Mucosa of descending colon (tissue), 3 donors: ENCODE results near the gene CHAD. TPM values are rescaled to one million over a fixed set of nuclear protein-coding genes. Genes with fewer than 3 reads are reported as not detected.

ENCODE experiments used
- ATAC-seq: fragments of 200-7000 bp; cut with Tn5 transposase; one replicate; pipeline ENCODE4 v1.9.1; 2020; ENCODE audit warnings: mild to moderate bottlenecking, moderate library complexity
- DNase-seq, 3 donors: peaks; one replicate each; pipeline ENCODE4 v3.0.0-alpha.2; 2020
- H3K36me3 ChIP-seq: fragments of 200-600 bp; one replicate; pipeline ENCODE4 v1.8.0; 2021; ENCODE audit warnings: low read depth, mild to moderate bottlenecking
- H3K4me1 ChIP-seq: fragments of 200-600 bp; one replicate; pipeline ENCODE4 v1.8.0; 2021; ENCODE audit warnings: low read depth, mild to moderate bottlenecking
- H3K4me3 ChIP-seq: fragments of 200-600 bp; one replicate; pipeline ENCODE4 v1.8.0; 2021; ENCODE audit warnings: mild to moderate bottlenecking
- H3K9me3 ChIP-seq: fragments of 200-600 bp; one replicate; pipeline ENCODE4 v1.8.0; 2021; ENCODE audit warnings: mild to moderate bottlenecking
- intact Hi-C, 2 donors: fragments of 100-400 bp; cut with DNase I in 1 of 2; cut with micrococcal nuclease in 1 of 2; formaldehyde crosslinking; loops; one replicate each; pipeline versions ENCODE4 v1.11.0 to v1.11.1; 2022; cut with DNase I, micrococcal nuclease
- total RNA-seq, 3 donors: library from RNA; stranded (reverse); fragmentation: NEBNext Ultra II Directional in 2 of 3; extraction: Animal tissue kit (Norgen Biotek cat#: 25700) in 2 of 3; gene quantifications; one replicate each; pipeline versions ENCODE4 v1.2.1 to v1.2.4, GENCODE V29; 2021 to 2023
- TF ChIP-seq, protein P1 (sequence below): fragments of 200-600 bp; IDR thresholded peaks from one replicate; pipeline ENCODE4 v1.8.0; 2022; ENCODE audit warnings: antibody characterized with exemption, mild to moderate bottlenecking
- donor health status: DM: no; HTN: no; CAD: no; lungs with moderate emphysema.
- donor health status: DM: no; HTN: no; CAD: no.
- donor health status: DM: no; HTN: yes; CAD: no.

CHAD gene
- total RNA-seq, 3 donors from 2014 or later: 4.6 to 15.3 (median 5.8) TPM

DNA sequence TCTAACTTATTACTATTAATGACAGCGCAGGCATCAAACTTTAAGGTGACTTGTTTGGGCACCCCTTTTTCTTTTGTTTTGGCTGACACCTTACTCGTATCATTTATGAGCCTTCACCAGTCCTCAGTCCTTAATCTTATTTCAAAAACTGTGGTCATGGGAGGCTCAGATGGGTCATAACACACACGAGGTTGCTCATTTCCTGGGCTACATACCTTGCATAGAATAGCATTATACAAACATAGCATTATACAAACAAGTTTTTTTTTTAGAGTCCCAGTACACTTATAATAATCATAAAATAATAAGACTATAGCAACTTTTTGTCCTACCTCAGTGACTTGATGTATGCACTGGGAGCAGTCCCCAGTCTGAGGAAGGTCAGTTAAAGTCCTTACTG is 53.9 kb downstream of the CHAD start:
- Histone ChIP-seq H3K9me3 (no peaks in the 10 kb centered on the region), H3K4me1 (no peaks in the 10 kb centered on the region), H3K4me3 (no peak overlapping the region), H3K36me3 (no peaks in the 10 kb centered on the region)
- TF ChIP-seq, protein P1, sequence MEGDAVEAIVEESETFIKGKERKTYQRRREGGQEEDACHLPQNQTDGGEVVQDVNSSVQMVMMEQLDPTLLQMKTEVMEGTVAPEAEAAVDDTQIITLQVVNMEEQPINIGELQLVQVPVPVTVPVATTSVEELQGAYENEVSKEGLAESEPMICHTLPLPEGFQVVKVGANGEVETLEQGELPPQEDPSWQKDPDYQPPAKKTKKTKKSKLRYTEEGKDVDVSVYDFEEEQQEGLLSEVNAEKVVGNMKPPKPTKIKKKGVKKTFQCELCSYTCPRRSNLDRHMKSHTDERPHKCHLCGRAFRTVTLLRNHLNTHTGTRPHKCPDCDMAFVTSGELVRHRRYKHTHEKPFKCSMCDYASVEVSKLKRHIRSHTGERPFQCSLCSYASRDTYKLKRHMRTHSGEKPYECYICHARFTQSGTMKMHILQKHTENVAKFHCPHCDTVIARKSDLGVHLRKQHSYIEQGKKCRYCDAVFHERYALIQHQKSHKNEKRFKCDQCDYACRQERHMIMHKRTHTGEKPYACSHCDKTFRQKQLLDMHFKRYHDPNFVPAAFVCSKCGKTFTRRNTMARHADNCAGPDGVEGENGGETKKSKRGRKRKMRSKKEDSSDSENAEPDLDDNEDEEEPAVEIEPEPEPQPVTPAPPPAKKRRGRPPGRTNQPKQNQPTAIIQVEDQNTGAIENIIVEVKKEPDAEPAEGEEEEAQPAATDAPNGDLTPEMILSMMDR: no peak
- DNase-seq (no peak), ATAC-seq (no peak)
- intact Hi-C loops: no loop called here

Other genes starting within 250 kb of the CHAD start
- gene TMEM92, start 194.4 kb downstream of the CHAD start, total RNA-seq: 1 to 10 TPM; 1.3 to 2.8 (median 2.6) TPM
- gene XYLT2, start 122.8 kb downstream of the CHAD start, total RNA-seq: 10 to 100 TPM; 14.7 to 20.0 (median 18.4) TPM
- gene MRPL27, start 95.7 kb downstream of the CHAD start, total RNA-seq: 10 to 100 TPM; 63.7 to 90.3 (median 80.2) TPM
- gene EME1, start 95.7 kb downstream of the CHAD start, total RNA-seq: 1 to 10 TPM in 2 of 3 donors, under 1 TPM in 1; 0.76 to 4.0 (median 1.8) TPM
- gene LRRC59, start 71.4 kb downstream of the CHAD start, total RNA-seq: 100 to 1,000 TPM in 2 of 3 donors, 10 to 100 TPM in 1; 76.8 to 143 (median 109) TPM
- 100 to 1,000 TPM in 1 of 3 donors, 10 to 100 TPM in 2; 79.7 to 246 (median 99.4) TPM for gene ACSF2, start 42.7 kb downstream of the CHAD start, total RNA-seq
- 10 to 100 TPM; 35.9 to 38.2 (median 37.7) TPM for gene RSAD1, start 10.0 kb upstream of the CHAD start, total RNA-seq
- 1 to 10 TPM; 1.6 to 3.4 (median 2.4) TPM for gene MYCBPAP, start 39.6 kb upstream of the CHAD start, total RNA-seq
- 10 to 100 TPM; 16.2 to 40.0 (median 27.4) TPM for gene EPN3, start 63.9 kb upstream of the CHAD start, total RNA-seq
- gene SPATA20, start 78.3 kb upstream of the CHAD start, total RNA-seq: 10 to 100 TPM; 54.3 to 95.3 (median 65.4) TPM
- gene CACNA1G, start 91.8 kb upstream of the CHAD start, total RNA-seq: under 1 TPM; 0.07 to 0.32 (median 0.12) TPM
- gene ABCC3, start 166.0 kb upstream of the CHAD start, total RNA-seq: 100 to 1,000 TPM; 166 to 453 (median 211) TPM
- gene ANKRD40, start 239.0 kb upstream of the CHAD start, total RNA-seq: 10 to 100 TPM; 26.8 to 86.0 (median 29.6) TPM